ENCODE results near the gene CFAP107.

- TF ChIP-seq POLR2A (IDR thresholded peaks at IDR 0.05; ENCODE audit: low read depth, low read length), result no peak
- TF ChIP-seq POLR2AphosphoS5 (IDR thresholded peaks at IDR 0.05; ENCODE audit: low read depth, low read length), result no peak
- TF ChIP-seq POU2F2 (IDR thresholded peaks at IDR 0.05; ENCODE audit: low read depth, low read length), result no peak
- TF ChIP-seq TAF1 (IDR thresholded peaks at IDR 0.05; ENCODE audit: low read depth, low read length), result no peak
- TF ChIP-seq PAX5 (IDR thresholded peaks at IDR 0.05; ENCODE audit: insufficient read depth, low read length, severe bottlenecking), result no peak
Measured at GRCh38 chr1:12709091-12709491, 36.9 kb upstream of the CFAP107 start.

Data from GM12891 (cell line).